ENCODE results near the gene ZCCHC14. TPM values are rescaled to one million over a fixed set of nuclear protein-coding genes. Genes with fewer than 3 reads are reported as not detected.
A peak's percentile ranks its signal among the peaks of the same experiment; 100 is the strongest.
"Not testable (repeated sequence)": the region's sequence is repeated elsewhere in the genome, so short reads cannot be mapped to it uniquely, and the experiment has no call there.

ZCCHC14 gene
- total RNA-seq, 2 donors from 2014 or later = 10.6 to 18.0 TPM

DNA sequence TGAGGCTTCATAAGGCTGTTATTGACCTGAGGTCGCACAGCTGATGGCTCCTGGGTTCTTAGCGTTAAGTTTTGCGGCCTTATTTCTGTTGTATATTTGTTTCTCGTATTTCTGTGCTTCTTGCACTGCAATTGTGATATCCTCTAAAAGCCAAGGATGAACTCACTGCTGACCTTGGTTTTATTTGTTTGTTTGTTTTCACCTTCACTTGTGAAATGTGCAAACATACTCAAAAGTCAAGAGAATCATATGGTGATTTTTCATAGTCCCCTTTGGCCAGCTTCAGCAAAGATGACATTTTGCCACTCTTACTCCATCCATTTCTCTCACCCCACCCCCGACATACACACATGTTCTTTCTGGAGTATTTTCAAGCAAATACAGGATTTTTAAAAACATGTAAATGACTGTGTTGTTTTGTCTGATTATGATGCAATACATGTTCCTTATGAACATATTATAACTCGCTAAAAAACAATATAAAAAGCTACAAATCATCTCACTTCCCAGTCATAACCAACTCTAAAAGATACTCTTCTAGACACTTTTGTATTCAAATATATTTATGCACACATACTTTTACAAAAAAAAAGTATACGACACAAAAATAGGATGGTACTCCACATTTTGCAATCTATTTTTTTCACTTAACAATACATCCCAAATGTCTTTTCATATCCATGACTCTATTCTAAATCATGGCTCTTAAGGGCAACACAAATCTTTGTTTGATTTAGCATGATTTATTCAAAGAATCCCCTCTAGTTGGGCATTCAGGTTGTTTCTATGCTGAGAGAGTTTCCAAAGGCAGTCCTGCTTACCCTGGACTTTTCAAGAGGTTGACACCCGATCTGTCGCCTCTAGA, 5.7 kb upstream of the ZCCHC14 start:
- Histone ChIP-seq H3K36me3 (no peaks in the 10 kb centered on the region), H3K4me3 (no peak overlapping the region), H3K4me1 (peaks cover 0 to 5% of the 10 kb centered on the region in 2 donors), H3K9me3 (no peaks in the 10 kb centered on the region), H3K27ac (no peak overlapping the region), H3K27me3 (no peaks in the 10 kb centered on the region)
- DNase-seq (ENCODE audit: low spot score) = no peak
- TF ChIP-seq, protein P1, sequence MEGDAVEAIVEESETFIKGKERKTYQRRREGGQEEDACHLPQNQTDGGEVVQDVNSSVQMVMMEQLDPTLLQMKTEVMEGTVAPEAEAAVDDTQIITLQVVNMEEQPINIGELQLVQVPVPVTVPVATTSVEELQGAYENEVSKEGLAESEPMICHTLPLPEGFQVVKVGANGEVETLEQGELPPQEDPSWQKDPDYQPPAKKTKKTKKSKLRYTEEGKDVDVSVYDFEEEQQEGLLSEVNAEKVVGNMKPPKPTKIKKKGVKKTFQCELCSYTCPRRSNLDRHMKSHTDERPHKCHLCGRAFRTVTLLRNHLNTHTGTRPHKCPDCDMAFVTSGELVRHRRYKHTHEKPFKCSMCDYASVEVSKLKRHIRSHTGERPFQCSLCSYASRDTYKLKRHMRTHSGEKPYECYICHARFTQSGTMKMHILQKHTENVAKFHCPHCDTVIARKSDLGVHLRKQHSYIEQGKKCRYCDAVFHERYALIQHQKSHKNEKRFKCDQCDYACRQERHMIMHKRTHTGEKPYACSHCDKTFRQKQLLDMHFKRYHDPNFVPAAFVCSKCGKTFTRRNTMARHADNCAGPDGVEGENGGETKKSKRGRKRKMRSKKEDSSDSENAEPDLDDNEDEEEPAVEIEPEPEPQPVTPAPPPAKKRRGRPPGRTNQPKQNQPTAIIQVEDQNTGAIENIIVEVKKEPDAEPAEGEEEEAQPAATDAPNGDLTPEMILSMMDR (IDR thresholded peaks at IDR 0.05) = no peak

DNA sequence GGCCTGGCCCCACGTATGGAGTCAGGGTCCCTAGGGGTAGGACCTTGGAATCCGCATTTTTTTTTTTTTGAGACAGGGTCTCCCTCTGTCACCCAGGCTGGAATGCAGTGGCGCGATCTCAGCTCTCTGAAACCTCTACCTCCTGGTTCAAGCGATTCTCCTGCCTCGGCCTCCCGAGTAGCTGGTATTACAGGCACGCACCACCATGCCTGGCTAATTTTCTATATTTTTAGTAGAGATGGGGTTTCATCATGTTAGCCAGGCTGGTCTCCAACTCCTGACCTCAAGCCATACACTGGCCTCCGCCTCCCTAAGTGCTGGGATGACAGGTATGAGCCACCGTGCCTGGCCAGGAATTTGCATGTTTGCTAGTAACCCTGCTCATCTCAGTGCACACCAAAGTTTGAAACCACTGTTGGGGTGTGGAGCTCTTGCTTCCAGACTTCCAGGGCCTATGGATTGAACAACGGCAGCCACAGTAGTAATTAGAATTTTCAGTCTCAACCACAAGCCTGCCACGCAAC, 5.0 kb upstream of the ZCCHC14 start:
- not testable (repeated sequence) for H3K27me3 ChIP-seq; H3K36me3 ChIP-seq; H3K9me3 ChIP-seq; H3K27ac ChIP-seq; H3K4me1 ChIP-seq; H3K4me3 ChIP-seq; DNase-seq (ENCODE audit: low spot score)

DNA sequence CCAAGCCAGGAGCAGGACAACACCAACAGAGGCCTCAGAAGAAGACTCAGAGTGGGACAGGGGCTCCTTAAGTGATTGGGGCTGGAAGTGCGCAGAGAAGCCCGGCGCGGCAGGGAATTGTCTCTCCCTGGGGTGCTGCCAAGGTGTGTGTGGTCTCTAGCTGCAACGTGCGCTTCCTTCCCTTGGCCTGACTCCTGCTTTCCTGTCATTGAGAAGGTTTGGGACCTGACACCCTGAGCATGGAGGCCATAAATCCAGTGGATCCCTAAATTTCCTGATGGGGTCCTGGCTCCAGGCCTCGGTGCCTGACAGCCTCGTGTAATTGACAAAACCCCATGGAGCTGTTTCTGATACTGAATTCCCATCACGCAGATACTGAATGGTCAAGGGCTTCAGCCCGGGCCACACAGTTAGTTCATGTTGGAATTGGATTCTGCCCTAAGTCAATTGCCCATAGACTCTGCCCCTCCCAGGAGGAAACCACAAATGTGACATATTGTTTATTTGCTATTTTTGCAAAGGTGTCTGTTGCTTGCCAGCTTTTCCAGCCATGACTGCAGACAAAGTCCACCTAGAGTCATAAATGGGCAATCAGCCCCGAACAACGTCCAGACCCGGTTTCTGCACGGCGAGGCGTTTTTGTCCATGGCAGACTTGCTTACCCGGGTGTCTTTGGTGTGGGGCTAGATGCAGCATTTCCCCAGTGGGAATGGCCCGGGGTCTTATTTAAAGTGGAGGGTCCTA, 4.4 kb upstream of the ZCCHC14 start:
- H3K9me3 ChIP-seq; DNase-seq (ENCODE audit: low spot score); H3K4me3 ChIP-seq; H3K27me3 ChIP-seq; H3K36me3 ChIP-seq; H3K4me1 ChIP-seq; H3K27ac ChIP-seq: not testable (repeated sequence)

DNA sequence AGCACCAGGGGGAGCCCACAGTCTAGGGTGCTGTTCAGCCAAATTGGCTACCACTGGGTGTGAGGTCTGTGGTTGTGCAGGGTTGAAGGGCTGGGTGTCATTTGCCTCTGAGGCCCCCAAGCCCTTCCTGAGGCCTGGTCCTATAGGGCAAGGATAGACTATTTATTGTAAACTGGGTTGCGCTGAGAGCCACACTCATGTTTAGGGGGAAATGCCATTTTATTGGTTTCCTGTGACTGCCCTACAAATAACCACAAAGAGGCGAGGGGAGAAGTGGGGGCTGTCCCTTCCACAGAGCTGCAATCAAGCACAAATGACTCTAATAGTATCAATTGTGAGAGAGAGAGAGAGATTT, 3.6 kb upstream of the ZCCHC14 start:
- TF ChIP-seq, protein P1 (IDR thresholded peaks at IDR 0.05) = no peak
- DNase-seq (ENCODE audit: low spot score) = no peak
- Histone ChIP-seq H3K27me3 (no peaks in the 10 kb centered on the region), H3K4me3 (no peak overlapping the region), H3K9me3 (no peaks in the 10 kb centered on the region), H3K36me3 (no peaks in the 10 kb centered on the region), H3K27ac (no peak overlapping the region), H3K4me1 (peaks cover 0 to 12% of the 10 kb centered on the region in 2 donors)

DNA sequence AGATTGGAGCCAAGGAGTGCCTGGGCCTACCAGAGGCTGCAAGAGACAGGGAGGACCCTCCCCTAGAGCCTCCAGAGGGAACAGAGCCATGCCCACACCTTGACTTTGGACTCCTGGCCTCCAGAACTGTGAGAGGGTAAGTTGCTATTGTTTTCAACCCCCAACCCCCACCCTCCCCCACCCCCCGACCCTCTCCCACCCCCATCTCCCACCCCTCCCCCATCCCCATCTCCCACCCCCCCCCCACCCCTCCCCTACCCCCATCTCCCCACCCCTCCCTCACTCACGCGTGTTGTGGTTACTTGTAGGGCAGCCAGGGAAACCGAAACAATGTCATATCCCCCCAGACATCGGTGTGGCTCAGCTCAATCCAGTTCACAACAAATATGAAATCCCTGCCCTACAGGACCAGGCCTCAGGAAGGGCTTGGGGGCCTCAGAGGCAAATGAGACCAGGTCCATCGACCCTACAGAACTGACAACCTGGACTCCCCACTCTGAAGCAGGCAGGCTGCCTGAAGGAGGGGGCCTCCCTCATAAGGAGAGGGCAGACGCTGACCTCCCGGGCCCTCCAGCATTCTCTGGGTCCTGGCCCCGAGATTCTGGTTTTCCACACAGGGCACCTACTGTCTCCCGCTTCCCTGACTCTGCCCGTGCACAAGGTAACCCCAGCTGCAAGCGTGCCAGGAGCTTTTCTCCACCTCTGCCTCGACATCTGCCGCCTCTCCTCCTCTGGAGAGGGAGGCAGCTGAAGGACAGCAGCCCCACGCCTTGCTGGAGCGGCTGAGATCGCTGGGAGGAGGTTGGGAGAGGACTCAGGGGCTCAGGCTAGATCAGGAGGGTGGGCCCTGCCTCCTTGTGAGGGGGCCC, 3.0 kb upstream of the ZCCHC14 start:
- TF ChIP-seq, protein P1 (IDR thresholded peaks at IDR 0.05) = no peak
- Histone ChIP-seq H3K36me3 (no peaks in the 10 kb centered on the region), H3K27me3 (no peaks in the 10 kb centered on the region), H3K27ac (no peak overlapping the region), H3K9me3 (no peaks in the 10 kb centered on the region), H3K4me1 (peaks cover 0 to 18% of the 10 kb centered on the region in 2 donors), H3K4me3 (no peak overlapping the region)
- DNase-seq (ENCODE audit: low spot score) = no peak

DNA sequence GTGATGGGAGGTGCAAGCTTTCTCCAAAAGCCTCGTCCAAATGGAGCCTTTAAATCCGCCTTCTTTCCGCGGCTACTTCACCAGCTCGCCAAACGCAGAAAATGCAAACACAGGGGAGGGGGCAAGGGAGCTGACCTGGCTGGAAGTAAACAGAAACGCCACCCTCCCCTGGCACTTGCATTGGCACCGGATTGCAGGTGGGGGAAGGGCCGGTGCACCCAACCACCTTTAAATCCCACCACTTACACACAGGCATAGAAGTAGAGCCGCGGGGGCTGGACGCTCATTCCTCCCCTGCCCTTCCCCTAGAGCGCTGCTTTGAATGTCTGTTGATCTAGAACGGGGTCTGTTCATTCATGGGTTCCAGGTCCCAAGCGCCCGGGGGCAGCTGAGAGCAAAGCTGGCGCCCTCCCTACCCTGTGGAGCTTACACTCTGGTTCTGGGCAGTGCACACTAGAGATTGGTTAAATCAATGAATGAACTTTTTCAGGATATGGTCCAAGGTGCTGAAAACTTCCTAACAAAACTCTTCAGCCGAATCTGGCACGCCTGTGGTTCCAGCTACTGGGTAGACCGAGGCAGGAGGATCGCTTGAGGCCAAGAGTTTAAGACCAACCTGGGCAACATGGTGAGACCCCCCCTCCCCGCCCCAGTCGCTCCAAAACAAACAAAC, 920 bp upstream of the ZCCHC14 start:
- Histone ChIP-seq H3K36me3 (no peaks in the 10 kb centered on the region), H3K27ac (no peak overlapping the region), H3K27me3 (no peaks in the 10 kb centered on the region), H3K9me3 (no peaks in the 10 kb centered on the region), H3K4me1 (peaks cover 0 to 38% of the 10 kb centered on the region in 2 donors), H3K4me3 (peak overlapping the region; percentile 31 to 54)
- no peak for DNase-seq (ENCODE audit: low spot score)
- TF ChIP-seq, protein P1 (IDR thresholded peaks at IDR 0.05) = no peak
